ENCODE results near the gene THEMIS.

- TF ChIP-seq IRF2 (CRISPR knock-in tag; IDR thresholded peaks at IDR 0.05; ENCODE audit: borderline replicate concordance, low read depth) (no peak), CBFB (CRISPR knock-in tag; IDR thresholded peaks at IDR 0.05; ENCODE audit: low read depth) (no peak), E2F4 (CRISPR knock-in tag; IDR thresholded peaks at IDR 0.05; ENCODE audit: borderline replicate concordance, low read depth) (no peak), CTCF (IDR thresholded peaks at IDR 0.05) (no peak), ZBTB43 (CRISPR knock-in tag; IDR thresholded peaks at IDR 0.05) (no peak)
Measured at GRCh38 chr6:127841811-127842210, 59.0 kb downstream of the THEMIS start.
